ENCODE measurements around the gene ARMH4. TPM values are rescaled to one million over a fixed set of nuclear protein-coding genes. Genes with fewer than 3 reads are reported as not detected.

The ARMH4 gene
- total RNA-seq, 1 donor from 2014 or later: 2.3 TPM

- Histone ChIP-seq H3K4me3 (no peak overlapping the region), H3K27ac (no peak overlapping the region), H3K4me1 (no peaks in the 10 kb centered on the region), H3K36me3 (no peaks in the 10 kb centered on the region), H3K9me3 (no peaks in the 10 kb centered on the region), H3K27me3 (no peaks in the 10 kb centered on the region)
- intact Hi-C loops (cut with DNase I): no loop called here
- no peak for TF ChIP-seq CTCF (IDR thresholded peaks at IDR 0.05)
- ATAC-seq (no peak), DNase-seq (no peak)
Observed at GRCh38 chr14:58121530-58122186, 30.4 kb downstream of the ARMH4 start.

- no peak for DNase-seq
Observed at GRCh38 chr14:58119381-58119780, 32.6 kb downstream of the ARMH4 start.

GRCh38 chr14:58118097-58118815, 33.8 kb downstream of the ARMH4 start:
- Histone ChIP-seq H3K4me3 (no peak overlapping the region), H3K4me1 (no peaks in the 10 kb centered on the region), H3K27ac (no peak overlapping the region), H3K27me3 (no peaks in the 10 kb centered on the region), H3K9me3 (no peaks in the 10 kb centered on the region), H3K36me3 (no peaks in the 10 kb centered on the region)
- no peak for TF ChIP-seq CTCF (IDR thresholded peaks at IDR 0.05)
- DNase-seq: no peak
- intact Hi-C loops (cut with DNase I): no loop called here
- no peak for ATAC-seq

More at GRCh38 chr14:58119381-58119780, 32.6 kb downstream of the ARMH4 start:
- H3K27ac ChIP-seq: no peak overlapping the region
- H3K36me3 ChIP-seq: no peaks in the 10 kb centered on the region
- TF ChIP-seq CTCF (IDR thresholded peaks at IDR 0.05): no peak
- no peaks in the 10 kb centered on the region for H3K4me1 ChIP-seq
- ATAC-seq: no peak
- H3K27me3 ChIP-seq: no peaks in the 10 kb centered on the region
- no peak overlapping the region for H3K4me3 ChIP-seq
- no peaks in the 10 kb centered on the region for H3K9me3 ChIP-seq
- intact Hi-C loops (cut with DNase I): no loop called here

- no peak for DNase-seq
- H3K36me3 ChIP-seq: no peaks in the 10 kb centered on the region
- H3K4me1 ChIP-seq: no peaks in the 10 kb centered on the region
- no peak for TF ChIP-seq CTCF (IDR thresholded peaks at IDR 0.05)
- H3K9me3 ChIP-seq: no peaks in the 10 kb centered on the region
- H3K27me3 ChIP-seq: no peaks in the 10 kb centered on the region
- H3K4me3 ChIP-seq: no peak overlapping the region
- intact Hi-C loops (cut with DNase I): no loop called here
- no peak overlapping the region for H3K27ac ChIP-seq
- ATAC-seq: no peak
Observed at GRCh38 chr14:58109744-58110143, 42.3 kb downstream of the ARMH4 start.

GRCh38 chr14:58108717-58109116, 43.3 kb downstream of the ARMH4 start:
- DNase-seq: no peak

More at GRCh38 chr14:58108717-58109116, 43.3 kb downstream of the ARMH4 start:
- H3K4me1 ChIP-seq: no peaks in the 10 kb centered on the region
- H3K4me3 ChIP-seq: no peak overlapping the region
- TF ChIP-seq CTCF (IDR thresholded peaks at IDR 0.05): no peak
- H3K36me3 ChIP-seq: no peaks in the 10 kb centered on the region
- no peaks in the 10 kb centered on the region for H3K27me3 ChIP-seq
- no peak overlapping the region for H3K27ac ChIP-seq
- H3K9me3 ChIP-seq: no peaks in the 10 kb centered on the region
- no peak for ATAC-seq
- intact Hi-C loops (cut with DNase I): no loop called here

All from upper lobe of right lung (tissue), 1 donor.